GM18870 (cell line): ENCODE data around the gene DDHD1.

ENCODE experiments used
- ATAC-seq: cut with Tn5 transposase; IDR thresholded peaks from one replicate; pipeline ENCODE4 v1.9.1; 2021; ENCODE audit warnings: moderate library complexity; ENCODE audit not compliant: unreplicated experiment

DDHD1 gene

GRCh38 chr14:53035336-53036210 is 117.5 kb downstream of the DDHD1 start:
- no peak for ATAC-seq

GRCh38 chr14:53034688-53035230 is 118.4 kb downstream of the DDHD1 start:
- no peak for ATAC-seq

- no peak for ATAC-seq
Measured at GRCh38 chr14:53034036-53034435, 119.1 kb downstream of the DDHD1 start.

- no peak for ATAC-seq
Measured at GRCh38 chr14:53032838-53033390, 120.2 kb downstream of the DDHD1 start.

GRCh38 chr14:53032161-53032803 is 120.8 kb downstream of the DDHD1 start:
- ATAC-seq = no peak

- no peak for ATAC-seq
Measured at GRCh38 chr14:53027562-53027961, 125.6 kb downstream of the DDHD1 start.

- ATAC-seq = no peak
Measured at GRCh38 chr14:53027041-53027440, 126.1 kb downstream of the DDHD1 start.

GRCh38 chr14:53023325-53023724 is 129.8 kb downstream of the DDHD1 start:
- ATAC-seq = no peak

GRCh38 chr14:53022593-53022992 is 130.5 kb downstream of the DDHD1 start:
- no peak for ATAC-seq

- no peak for ATAC-seq
Measured at GRCh38 chr14:53020193-53020932, 132.8 kb downstream of the DDHD1 start.

- ATAC-seq = no peak
Measured at GRCh38 chr14:53019406-53019805, 133.7 kb downstream of the DDHD1 start.

GRCh38 chr14:53017837-53018236 is 135.3 kb downstream of the DDHD1 start:
- ATAC-seq = no peak

GRCh38 chr14:53016919-53017318 is 136.2 kb downstream of the DDHD1 start:
- ATAC-seq = no peak

GRCh38 chr14:53016491-53016890 is 136.6 kb downstream of the DDHD1 start:
- no peak for ATAC-seq

- no peak for ATAC-seq
Measured at GRCh38 chr14:53011053-53011462, 142.1 kb downstream of the DDHD1 start.

GRCh38 chr14:53010193-53011040 is 142.7 kb downstream of the DDHD1 start:
- no peak for ATAC-seq

GRCh38 chr14:53006931-53007562 is 146.1 kb downstream of the DDHD1 start:
- no peak for ATAC-seq

GRCh38 chr14:53004976-53005375 is 148.1 kb downstream of the DDHD1 start:
- no peak for ATAC-seq

- ATAC-seq = no peak
Measured at GRCh38 chr14:53003776-53004175, 149.3 kb downstream of the DDHD1 start.

- no peak for ATAC-seq
Measured at GRCh38 chr14:53002576-53002975, 150.5 kb downstream of the DDHD1 start.
